ENCODE results near the gene NTF3.

GRCh38 chr12:5416571-5416970 is 15.3 kb upstream of the NTF3 start:
- TF ChIP-seq, protein P1, sequence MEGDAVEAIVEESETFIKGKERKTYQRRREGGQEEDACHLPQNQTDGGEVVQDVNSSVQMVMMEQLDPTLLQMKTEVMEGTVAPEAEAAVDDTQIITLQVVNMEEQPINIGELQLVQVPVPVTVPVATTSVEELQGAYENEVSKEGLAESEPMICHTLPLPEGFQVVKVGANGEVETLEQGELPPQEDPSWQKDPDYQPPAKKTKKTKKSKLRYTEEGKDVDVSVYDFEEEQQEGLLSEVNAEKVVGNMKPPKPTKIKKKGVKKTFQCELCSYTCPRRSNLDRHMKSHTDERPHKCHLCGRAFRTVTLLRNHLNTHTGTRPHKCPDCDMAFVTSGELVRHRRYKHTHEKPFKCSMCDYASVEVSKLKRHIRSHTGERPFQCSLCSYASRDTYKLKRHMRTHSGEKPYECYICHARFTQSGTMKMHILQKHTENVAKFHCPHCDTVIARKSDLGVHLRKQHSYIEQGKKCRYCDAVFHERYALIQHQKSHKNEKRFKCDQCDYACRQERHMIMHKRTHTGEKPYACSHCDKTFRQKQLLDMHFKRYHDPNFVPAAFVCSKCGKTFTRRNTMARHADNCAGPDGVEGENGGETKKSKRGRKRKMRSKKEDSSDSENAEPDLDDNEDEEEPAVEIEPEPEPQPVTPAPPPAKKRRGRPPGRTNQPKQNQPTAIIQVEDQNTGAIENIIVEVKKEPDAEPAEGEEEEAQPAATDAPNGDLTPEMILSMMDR (IDR thresholded peaks at IDR 0.05) = no peak
- no peak for TF ChIP-seq POLR2A (IDR thresholded peaks at IDR 0.05)

All from right lobe of liver (tissue), 4 donors.